Esophagus squamous epithelium (tissue), 5 donors: ENCODE data around the gene PKIG. TPM values are rescaled to one million over a fixed set of nuclear protein-coding genes. Genes with fewer than 3 reads are reported as not detected.

Experiments used
- DNase-seq: peaks from one replicate; lab custom pipeline; 2025; lab: John Stamatoyannopoulos, UW
- H3K27ac ChIP-seq, 4 donors: fragments of 200-600 bp; sonication (generic); one replicate each; pipeline ENCODE4 v1.5.1; 2016 to 2019; ENCODE audit warnings: mild to moderate bottlenecking in 1 of 4
- H3K27me3 ChIP-seq, 4 donors: fragments of 200-600 bp; sonication (generic); 1 replicate in 3 of 4; 2 replicates in 1 of 4; pipeline versions ENCODE4 v1.5.1 to v1.6.0; 2017 to 2021; ENCODE audit warnings: antibody characterized with exemption in 1 of 4
- H3K36me3 ChIP-seq, 3 donors: fragments of 200-600 bp; sonication (generic); one replicate each; pipeline ENCODE4 v1.5.1; 2016 to 2019
- H3K4me1 ChIP-seq, 3 donors: fragments of 200-600 bp; sonication (generic); one replicate each; pipeline ENCODE4 v1.5.1; 2017 to 2019
- H3K4me3 ChIP-seq, 4 donors: fragments of 200-600 bp; sonication (generic); 1 replicate in 3 of 4; 2 replicates in 1 of 4; pipeline ENCODE4 v1.5.1; 2016 to 2019; ENCODE audit warnings: mild to moderate bottlenecking in 2 of 4, moderate library complexity in 1 of 4
- H3K9me3 ChIP-seq, 3 donors: fragments of 200-600 bp; sonication (generic); one replicate each; pipeline ENCODE4 v1.5.1; 2016 to 2019
- CTCF ChIP-seq, 6 experiments: fragments of 450-650 bp in 4 of 6; fragments of 200-600 bp in 2 of 6; sonication (generic) in 2 of 6; IDR thresholded peaks; one replicate each; pipeline ENCODE4 v1.5.1; 2016 to 2019; ENCODE audit warnings: antibody characterized with exemption in 6 of 6, mild to moderate bottlenecking in 4 of 6, moderate library complexity in 4 of 6
- POLR2A ChIP-seq, 4 donors: fragments of 450-650 bp; IDR thresholded peaks; one replicate each; pipeline ENCODE4 v1.6.1; 2017; ENCODE audit warnings: antibody characterized with exemption in 4 of 4, mild to moderate bottlenecking in 4 of 4, moderate library complexity in 3 of 4
- WGBS, 2 donors: methylation state at CpG; one replicate each; pipeline ENCODE4 v1.1.5; 2018; 5-methylcytosine and 5-hydroxymethylcytosine counted together
- intact Hi-C: fragments of 100-400 bp; cut with DNase I; formaldehyde crosslinking; loops from one replicate; pipeline ENCODE4 v1.15.0; 2022
- total RNA-seq, 4 donors: library from RNA; depleted of rRNA; stranded (reverse); fragments of >200 nt; gene quantifications; one replicate each; pipeline ENCODE4 v1.1.0, GENCODE V29; 2016
- donor health status: DM: yes; HTN: yes; CAD: no.

PKIG gene
- total RNA-seq, 4 donors from 2014 or later, result 11.0 to 80.1 (median 19.4) TPM

GRCh38 chr20:44657875-44658274, 75.5 kb downstream of the PKIG start:
- no peak for DNase-seq
- intact Hi-C loops, result no loop called here
- Histone ChIP-seq H3K4me3 (no peak overlapping the region), H3K27me3 (no peaks in the 10 kb centered on the region), H3K9me3 (no peaks in the 10 kb centered on the region), H3K4me1 (peaks cover 0 to 8% (median 3%) of the 10 kb centered on the region in 3 donors), H3K36me3 (no peaks in the 10 kb centered on the region), H3K27ac (no peak overlapping the region)
- TF ChIP-seq CTCF (IDR thresholded peaks at IDR 0.05) (no peak), POLR2A (IDR thresholded peaks at IDR 0.05) (no peak)
- WGBS, 2 donors, result 60 to 96% methylated on average over 1 to 2 of the region's 2 CpGs

GRCh38 chr20:44658810-44659209, 76.4 kb downstream of the PKIG start:
- Histone ChIP-seq H3K4me3 (no peak overlapping the region), H3K9me3 (no peaks in the 10 kb centered on the region), H3K27me3 (peaks cover 0 to 2% (median 0%) of the 10 kb centered on the region in 4 donors), H3K36me3 (no peaks in the 10 kb centered on the region), H3K4me1 (no peaks in the 10 kb centered on the region), H3K27ac (no peak overlapping the region)
- intact Hi-C loops, result no loop called here
- no peak for DNase-seq
- TF ChIP-seq POLR2A (IDR thresholded peaks at IDR 0.05) (no peak), CTCF (IDR thresholded peaks at IDR 0.05) (no peak)

GRCh38 chr20:44659931-44660330, 77.6 kb downstream of the PKIG start:
- Histone ChIP-seq H3K4me3 (no peak overlapping the region), H3K27ac (no peak overlapping the region), H3K36me3 (no peaks in the 10 kb centered on the region), H3K9me3 (no peaks in the 10 kb centered on the region), H3K4me1 (no peaks in the 10 kb centered on the region), H3K27me3 (peaks cover 0 to 5% (median 0%) of the 10 kb centered on the region in 4 donors)
- 94 to 100% methylated on average over 1 to 2 of the region's 2 CpGs for WGBS, 2 donors
- intact Hi-C loops, result no loop called here
- no peak for TF ChIP-seq CTCF (IDR thresholded peaks at IDR 0.05)
- no peak for TF ChIP-seq POLR2A (IDR thresholded peaks at IDR 0.05)
- DNase-seq, result no peak

GRCh38 chr20:44660581-44660980, 78.2 kb downstream of the PKIG start:
- no peaks in the 10 kb centered on the region for H3K9me3 ChIP-seq
- no peak for DNase-seq
- no peak for TF ChIP-seq CTCF (IDR thresholded peaks at IDR 0.05)
- no peak for TF ChIP-seq POLR2A (IDR thresholded peaks at IDR 0.05)
- no peak overlapping the region for H3K27ac ChIP-seq
- no peaks in the 10 kb centered on the region for H3K36me3 ChIP-seq
- no peaks in the 10 kb centered on the region for H3K4me1 ChIP-seq
- intact Hi-C loops, result no loop called here
- H3K27me3 ChIP-seq, result peaks cover 0 to 5% (median 0%) of the 10 kb centered on the region in 4 donors
- no peak overlapping the region for H3K4me3 ChIP-seq
- WGBS, 2 donors, result 54 to 76% methylated on average over 4 to 5 of the region's 5 CpGs

- Histone ChIP-seq H3K27ac (no peak overlapping the region), H3K36me3 (no peaks in the 10 kb centered on the region), H3K27me3 (peaks cover 0 to 5% (median 0%) of the 10 kb centered on the region in 4 donors), H3K4me3 (no peak overlapping the region), H3K9me3 (no peaks in the 10 kb centered on the region), H3K4me1 (no peaks in the 10 kb centered on the region)
- WGBS, 2 donors, result 73% methylated on average over 2 of the region's 3 CpGs; no CpG with 5 or more reads in 1 of the 2 donors
- DNase-seq, result no peak
- TF ChIP-seq POLR2A (IDR thresholded peaks at IDR 0.05), result no peak
- no peak for TF ChIP-seq CTCF (IDR thresholded peaks at IDR 0.05)
- intact Hi-C loops, result no loop called here
Measured at GRCh38 chr20:44662261-44662660, 79.9 kb downstream of the PKIG start.
